HG03378 (cell line): ENCODE results near the gene ERRFI1.

Experiments used
- ATAC-seq: cut with Tn5 transposase; IDR thresholded peaks from one replicate; pipeline ENCODE4 v1.9.1; 2021; ENCODE audit warnings: mild to moderate bottlenecking, moderate library complexity; ENCODE audit not compliant: unreplicated experiment

ERRFI1 gene

DNA sequence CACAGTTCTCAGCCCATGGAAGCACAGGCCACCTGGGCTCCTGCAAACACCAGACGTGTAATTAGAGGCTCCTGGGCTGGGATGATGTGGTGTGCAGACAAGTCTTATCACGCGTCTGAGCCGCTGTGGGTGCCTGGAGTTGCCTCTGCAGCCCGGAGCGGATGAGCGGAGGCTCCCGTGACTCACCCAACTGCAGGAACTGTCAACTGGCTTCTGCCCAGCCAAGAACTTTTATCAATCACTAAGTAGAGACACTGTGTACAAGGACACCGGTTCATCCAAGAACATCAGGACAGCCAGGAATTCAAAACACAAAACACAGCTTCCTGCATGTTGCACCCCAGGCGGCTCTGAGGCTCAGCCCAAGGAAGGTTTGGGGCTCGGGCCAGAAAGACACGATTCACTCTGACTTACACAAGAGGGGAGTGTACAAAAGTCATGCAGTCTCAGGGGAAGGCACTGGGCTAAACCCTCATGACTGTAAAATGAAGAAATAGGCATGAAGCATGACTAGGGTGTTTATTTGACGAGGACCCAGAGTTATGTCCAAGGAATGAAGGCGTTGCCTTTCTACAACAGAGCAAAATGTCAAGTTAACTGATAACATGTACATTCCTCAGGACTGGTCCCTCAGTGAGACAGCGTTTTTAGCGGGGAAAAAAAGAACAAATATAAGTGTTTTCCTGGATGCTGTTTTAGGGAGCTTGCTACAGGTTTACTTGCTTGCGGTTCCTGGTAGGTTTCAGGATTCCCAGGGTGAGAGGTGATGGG lies 21.1 kb downstream of the ERRFI1 start:
- ATAC-seq = no peak

DNA sequence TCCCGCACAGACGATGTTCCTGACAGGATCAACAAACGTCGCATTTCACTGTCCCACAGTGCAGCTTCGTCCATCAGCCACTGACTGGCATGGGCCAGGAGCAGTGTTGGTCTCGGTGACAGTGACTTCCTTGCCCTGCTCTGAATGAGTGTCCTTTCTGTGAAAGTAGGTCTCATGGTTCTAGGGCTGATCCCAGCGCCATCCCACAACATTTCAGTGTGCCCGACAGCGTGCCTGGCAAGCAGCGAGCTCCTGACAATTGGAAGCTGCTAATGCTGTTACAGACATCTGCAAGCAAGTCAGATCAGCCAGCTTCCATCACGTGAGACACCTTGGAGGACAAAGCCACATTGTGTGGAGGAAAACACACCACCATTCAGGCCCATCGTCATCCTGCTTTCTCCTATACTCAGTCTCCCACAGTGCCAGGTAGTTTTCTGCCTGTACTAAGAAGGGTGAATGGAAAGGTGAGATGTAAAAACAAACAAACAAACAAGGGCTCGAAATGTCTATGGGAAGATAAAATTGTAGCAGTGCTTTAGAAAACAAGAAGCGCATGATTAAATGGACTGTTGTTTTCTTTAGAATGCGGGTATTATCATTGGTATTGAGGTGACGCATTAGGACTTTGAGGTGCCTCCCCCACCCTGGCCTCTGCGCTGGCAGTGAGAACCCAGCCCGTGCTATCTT lies 21.9 kb downstream of the ERRFI1 start:
- no peak for ATAC-seq

DNA sequence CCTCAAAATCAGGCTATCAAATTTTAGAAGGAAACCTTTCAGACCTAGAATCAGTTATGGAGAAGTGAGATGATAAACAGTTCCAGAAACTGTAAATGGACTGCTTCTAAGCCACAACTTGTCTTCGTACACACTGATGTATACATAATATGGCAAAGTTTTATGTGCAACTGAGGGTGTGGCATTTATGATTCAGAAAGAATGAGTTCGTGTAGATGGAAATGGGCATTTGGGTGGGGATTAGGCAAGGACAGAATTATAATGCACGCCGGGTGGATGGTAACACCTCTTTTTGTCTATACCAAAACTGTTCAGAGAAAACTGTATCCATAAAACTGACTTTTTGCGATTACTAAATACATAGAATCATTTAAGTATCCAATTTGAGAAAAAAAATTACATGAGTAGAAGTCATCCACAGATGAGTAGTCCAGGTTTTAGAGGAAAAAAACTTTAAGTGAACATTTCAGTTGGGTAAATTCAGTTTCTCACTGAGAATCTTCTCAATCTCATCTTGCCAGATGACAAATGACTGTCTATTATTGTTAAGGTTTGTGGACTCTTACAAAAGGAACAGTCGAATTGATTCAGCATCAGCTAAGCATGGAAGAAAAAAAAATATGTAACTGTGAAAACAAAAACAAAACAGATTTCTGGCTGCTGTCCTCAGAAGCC lies 22.5 kb downstream of the ERRFI1 start:
- no peak for ATAC-seq

DNA sequence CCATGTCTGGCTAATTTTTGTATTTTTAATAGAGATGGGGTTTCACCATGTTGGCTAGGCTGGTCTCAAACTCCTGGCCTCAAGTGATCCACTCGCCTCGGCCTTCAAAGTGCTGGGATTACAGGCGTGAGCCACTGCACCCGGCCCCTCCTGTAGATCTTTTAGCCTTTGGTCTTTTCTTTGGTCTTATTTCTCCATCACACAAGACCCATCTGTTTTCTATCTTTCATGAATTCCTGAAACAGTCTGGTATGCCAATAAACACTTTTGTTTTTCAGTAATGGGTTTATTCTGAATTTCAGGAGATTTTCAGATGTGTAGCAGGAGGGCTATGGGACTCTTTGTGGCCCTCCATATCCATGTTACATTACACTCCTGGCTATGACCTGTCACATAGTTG lies 23.2 kb downstream of the ERRFI1 start:
- no peak for ATAC-seq

DNA sequence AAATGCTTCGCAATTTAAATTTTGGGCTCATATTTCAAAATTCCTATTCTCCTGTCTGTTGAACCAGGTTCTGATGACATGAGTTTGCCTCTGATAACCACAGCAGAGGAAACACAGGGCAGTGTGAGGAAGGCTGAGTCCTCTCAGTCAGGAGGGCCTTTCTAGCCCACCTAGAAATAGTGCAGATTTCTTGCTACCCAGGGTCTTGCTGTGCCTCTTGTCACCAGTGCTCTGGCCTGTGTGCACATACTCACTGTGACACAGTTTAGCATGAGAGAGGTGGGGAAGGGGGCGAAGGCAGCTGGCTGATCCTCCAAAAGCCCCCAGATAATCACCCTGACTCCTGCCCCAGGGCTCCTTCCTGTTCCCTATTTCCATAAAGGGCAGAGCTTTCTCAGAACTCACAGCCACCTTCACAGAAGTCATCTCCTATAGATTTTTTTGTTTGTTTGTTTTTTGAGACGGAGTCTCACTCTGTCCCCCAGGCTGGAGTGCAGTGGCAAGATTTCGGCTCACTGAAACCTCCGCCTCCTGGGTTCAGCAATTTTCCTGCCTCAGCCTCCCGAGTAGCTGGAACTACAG lies 23.7 kb downstream of the ERRFI1 start:
- ATAC-seq = no peak

DNA sequence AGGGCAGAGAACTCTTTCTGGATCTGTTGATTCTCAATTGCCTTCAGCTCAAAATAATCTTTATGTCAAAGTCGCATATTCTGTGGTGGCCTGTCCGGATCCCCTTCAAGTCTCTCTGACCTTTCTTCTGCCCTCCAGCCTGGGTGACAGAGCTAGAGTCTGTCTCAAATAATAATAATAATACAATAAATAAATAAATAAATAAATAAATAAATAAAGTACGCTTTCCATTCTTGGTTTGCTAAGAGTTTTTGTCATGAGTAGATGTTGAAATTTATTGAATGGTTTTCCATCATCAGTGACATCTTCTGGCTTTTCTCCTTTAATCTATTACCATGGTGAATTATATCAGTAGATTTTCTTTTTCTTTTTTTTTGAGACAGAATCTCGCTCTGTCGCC lies 30.7 kb downstream of the ERRFI1 start:
- ATAC-seq = no peak

DNA sequence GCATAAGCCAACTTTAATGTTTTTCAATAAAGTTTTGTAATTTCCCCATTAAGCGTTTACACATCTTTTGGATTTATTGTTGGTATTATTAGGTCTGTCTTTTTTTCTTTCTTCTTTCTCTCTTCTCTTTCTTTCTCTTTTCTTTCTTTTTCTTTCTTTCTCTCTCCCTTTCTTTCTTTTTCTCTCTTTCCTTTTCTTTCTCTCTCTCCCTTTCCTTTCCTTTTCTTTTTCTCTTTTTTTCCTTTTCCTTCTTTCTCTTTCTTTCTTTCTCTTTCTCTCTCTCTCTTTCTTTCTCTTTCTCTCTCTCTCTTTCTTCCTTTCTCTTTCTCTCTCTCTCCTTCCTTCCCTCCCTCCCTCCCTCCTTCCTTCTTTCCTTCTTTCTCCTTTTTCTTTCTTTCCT lies 31.3 kb downstream of the ERRFI1 start:
- ATAC-seq = no peak

DNA sequence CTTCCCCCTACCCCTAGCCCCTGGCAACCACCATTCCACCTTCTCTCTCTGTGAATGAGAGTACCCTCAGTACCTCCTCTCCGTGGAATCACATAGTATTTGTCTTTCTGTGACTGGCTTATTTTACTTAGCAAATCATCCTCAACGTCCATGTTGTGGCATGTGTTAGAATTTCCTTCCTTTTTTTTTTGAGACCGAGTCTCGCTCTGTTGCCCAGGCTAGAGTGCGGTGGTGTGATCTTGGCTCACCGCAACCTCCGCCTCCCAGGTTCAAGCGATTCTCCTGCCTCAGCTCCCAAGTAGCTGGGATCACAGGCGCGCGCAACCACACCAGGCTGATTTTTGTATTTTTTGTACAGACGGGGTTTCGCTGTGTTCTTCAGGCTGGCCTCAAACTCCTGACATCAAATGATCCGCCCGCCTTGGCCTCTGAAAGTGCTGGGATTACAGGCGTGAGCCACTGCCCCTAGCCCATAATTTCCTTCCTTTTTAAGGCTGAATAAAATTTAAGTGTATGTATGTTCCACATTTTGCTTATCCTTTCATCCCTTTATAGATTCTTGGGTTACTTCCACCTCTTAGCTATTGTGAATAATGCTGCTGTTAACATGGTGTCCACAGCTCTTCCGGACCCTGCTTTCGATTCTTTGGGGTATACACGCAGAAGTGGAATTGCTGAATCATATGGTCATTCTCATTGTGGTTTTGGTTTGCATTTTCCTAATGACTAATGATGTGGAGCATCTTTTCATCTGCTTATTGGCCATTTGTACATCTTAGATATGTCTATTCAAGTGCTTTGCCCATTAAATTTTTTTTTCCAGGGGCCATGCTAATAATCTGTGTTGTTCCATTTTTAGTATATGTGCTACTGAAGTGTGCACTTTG lies 32.3 kb downstream of the ERRFI1 start:
- peak; percentile 79 for ATAC-seq

DNA sequence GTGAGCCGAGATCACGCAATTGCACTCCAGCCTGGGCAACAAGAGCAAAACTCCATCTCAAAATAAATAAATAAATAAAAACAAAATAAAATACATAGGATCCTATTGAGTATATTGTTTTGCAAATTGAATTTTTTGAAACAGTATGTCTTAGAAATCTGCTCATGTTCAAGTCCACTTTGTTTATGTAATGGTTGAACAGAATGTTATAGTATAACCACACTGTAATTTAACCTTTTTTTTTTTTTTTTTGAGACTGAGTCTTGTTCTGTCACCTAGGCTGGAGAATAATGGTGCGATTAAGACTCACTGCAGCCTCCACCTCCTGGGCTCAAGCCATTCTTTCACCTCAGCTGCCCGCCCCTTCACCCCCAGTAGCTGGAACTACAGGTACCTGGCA lies 33.2 kb downstream of the ERRFI1 start:
- no peak for ATAC-seq

DNA sequence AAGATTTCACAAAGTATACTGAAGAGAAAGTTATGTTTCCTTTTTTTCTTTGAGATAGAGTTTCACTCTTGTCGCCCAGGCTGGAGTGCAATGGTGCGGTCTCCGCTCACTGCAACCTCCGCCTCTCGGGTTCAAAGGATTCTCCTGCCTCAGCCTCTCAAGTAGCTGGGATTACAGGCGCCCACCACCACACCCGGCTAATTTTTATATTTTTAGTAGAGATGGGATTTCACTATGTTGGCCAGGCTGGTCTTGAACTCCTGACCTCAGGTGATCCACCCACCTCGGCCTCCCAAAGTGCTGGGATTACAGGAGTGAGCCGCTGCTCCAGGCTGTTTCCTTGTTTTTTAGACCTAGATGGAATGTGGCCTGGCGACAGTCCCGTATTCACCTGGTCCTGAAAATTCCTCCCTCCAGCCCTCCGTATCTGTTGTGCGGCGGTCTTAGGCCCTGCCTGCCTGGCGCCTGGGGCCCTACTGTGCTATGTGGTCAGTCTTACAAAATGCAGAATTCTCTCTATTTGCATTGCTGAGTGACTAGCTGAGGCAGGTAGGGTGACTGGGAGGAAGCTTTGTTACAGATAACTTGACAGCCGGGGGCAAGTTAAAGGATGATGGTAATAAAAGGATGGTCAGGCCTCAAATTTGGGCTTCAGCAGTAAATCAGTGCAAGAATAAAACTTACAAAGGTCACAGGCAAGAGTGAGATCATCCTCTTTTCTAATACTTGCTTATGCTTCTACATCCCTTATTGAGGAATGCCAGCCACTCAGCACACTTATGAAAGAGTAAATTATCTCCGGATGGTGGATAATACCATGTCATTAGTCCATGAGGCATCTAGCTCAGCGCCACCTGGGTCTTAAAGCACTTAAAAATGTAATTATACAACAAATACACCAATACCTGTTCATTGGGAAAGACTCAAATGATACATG lies 34.3 kb downstream of the ERRFI1 start:
- no peak for ATAC-seq

DNA sequence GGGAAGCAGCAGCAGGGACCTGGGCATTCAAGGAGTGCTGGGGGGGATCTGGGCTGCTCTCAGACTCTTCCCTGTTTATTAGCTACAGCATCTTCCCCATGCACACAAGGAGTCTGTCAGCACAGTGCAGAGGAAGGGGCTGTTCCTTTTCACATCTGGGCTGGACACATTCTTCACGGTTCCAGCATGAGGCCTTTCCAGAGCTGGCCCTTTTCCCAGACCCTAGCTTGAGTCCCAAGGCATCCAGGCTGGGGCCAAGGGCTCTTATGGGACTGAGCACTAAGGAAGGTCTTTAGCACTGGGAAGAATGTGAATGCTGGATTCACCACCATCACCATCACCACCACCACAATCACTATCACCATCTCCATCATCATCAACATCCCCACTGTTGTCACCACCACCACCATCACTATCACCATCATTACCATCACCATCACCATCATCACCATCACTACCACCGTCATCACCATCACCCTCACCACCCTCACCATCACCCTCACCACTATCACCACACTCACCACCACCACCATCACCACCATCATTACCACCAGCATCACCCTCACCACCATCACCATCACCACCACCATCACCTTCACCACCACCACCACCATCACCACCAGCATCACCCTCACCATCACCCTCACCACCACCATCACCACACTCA lies 36.2 kb downstream of the ERRFI1 start:
- no peak for ATAC-seq

DNA sequence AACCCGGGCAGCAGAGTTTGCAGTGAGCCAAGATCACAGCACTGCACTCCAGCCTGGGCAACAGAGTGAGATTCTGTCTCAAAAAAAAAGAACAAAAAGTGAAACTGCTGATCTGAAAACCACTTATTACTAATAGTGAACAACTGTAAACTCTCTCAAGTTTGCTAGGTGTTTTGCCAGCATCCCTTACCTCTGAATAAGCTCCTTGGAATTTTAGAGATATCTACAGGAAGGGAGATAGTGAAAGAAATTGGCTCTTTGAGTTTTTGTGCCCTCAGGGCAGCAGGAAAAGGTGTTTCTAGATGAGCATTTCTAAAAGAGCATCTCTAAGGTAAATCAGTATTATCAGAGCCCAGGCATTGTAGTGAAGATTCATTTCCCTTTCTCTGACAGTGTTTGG lies 37.5 kb downstream of the ERRFI1 start:
- no peak for ATAC-seq

DNA sequence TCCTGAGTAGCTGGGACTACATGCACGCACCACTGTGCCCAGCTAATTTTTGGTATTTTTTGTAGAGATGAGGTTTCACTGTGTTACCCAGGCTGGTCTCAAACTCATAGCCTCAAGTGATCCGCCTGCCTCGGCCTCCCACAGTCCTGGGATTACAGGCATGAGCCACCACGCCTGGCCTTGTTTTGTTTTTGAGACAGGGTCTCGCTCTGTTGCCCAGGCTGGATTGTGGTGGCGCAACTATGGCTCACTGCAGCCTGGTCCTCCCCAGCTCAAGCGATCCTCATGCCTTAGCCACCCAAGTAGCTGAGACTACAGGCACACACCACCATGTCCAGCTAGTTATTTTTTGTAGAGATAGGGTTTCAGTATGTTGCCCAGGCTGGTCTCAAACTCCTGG lies 38.6 kb downstream of the ERRFI1 start:
- no peak for ATAC-seq

DNA sequence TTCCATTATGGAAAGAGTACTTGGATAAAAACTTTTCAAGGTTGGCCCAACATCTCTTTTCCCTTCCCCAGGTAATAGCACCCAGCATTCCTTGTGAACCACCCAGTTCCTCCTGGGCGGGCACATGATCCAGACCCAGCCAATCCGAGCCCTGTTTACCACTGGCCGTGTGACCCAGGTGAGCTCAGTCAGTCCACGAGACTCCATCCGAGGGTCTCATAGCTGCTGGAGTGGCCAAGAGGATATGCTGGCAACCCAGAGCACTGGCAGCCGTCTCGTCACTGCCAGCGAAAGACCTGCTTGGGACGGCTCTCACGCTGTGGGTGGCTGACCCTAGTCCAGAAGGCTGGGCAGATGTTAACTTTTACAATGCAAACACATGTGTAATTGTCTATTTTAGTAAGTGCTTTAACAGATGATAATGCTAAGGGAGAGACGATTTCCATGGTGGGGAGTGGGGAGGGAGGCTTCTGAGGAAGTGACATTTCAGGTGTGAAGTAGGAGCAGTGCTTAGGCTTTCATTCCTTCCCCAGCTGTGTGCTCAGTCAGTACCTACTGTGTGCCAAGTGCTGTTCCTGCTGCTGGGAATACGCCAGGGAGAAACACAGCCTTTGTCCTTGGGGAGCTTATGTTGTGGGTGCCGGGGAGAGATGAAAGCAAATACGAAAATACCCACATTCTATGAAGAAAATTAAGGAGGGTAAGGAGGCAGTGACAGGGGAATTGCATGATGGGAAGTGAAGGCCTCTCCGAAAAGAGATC lies 40.1 kb downstream of the ERRFI1 start:
- ATAC-seq = no peak

DNA sequence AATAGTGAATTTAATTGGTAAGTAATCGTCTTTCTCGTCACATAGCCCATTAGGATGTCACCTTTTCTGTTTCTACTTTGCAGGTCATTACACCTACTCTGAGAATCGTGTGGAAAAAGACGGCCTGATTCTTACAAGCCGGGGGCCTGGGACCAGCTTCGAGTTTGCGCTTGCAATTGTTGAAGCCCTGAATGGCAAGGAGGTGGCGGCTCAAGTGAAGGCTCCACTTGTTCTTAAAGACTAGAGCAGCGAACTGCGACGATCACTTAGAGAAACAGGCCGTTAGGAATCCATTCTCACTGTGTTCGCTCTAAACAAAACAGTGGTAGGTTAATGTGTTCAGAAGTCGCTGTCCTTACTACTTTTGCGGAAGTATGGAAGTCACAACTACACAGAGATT lies 41.3 kb downstream of the ERRFI1 start:
- ATAC-seq = no peak

DNA sequence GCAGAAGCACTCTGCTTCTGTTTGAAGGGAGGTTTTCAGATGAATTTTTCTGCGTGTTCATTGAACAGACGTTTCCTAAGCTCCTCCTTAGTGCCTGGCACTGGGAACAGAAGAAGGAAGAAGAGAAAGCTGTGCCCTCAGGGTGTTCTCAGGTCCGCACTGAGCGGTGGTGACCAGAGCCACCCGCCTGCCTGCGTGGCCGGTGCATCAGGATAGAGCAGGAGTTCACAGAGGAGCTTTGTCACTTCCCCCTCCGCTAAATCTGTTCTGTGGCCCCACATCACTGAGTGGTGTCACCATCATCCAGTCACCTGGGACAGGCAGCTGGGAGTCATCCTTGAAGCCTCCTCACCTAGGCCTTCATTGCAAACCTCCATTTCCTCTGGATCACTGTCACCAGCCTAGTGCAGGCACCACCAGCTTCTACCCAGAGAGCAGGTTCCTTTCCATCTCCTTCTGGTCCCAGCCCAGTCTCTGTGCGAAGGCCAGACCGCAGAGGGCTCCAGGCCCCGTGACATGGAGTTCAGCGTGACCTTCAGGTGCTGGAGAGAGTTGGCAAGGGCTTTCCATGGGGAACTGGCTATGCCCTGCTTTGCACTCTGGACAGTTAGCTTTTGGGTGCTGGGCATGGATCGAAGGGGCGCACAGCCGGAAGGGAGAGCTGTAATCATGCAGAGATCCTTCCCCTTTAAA lies 42.9 kb downstream of the ERRFI1 start:
- no peak for ATAC-seq

DNA sequence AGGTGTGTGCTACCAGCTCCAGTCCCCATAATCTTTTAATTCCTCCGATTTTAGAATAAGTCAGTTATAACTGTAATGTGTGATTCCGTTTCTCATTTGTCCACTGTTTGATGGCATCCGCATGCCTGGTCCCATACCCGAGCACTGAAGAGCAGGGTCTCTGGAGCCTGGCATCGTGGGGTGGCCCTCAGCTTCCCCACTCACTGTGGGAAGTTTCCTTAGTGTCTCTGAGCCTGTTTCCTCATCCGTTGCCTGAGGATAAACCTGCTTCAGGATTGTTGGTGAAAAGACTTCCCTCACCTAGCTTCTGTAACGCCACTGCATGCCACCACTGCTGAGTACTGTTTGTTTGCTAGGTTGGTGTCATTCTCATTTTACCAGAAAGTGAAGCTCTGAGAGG lies 45.1 kb downstream of the ERRFI1 start:
- no peak for ATAC-seq
